ENCODE measurements around the gene OR9I1.

The OR9I1 gene, protein sequence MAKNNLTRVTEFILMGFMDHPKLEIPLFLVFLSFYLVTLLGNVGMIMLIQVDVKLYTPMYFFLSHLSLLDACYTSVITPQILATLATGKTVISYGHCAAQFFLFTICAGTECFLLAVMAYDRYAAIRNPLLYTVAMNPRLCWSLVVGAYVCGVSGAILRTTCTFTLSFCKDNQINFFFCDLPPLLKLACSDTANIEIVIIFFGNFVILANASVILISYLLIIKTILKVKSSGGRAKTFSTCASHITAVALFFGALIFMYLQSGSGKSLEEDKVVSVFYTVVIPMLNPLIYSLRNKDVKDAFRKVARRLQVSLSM

DNA sequence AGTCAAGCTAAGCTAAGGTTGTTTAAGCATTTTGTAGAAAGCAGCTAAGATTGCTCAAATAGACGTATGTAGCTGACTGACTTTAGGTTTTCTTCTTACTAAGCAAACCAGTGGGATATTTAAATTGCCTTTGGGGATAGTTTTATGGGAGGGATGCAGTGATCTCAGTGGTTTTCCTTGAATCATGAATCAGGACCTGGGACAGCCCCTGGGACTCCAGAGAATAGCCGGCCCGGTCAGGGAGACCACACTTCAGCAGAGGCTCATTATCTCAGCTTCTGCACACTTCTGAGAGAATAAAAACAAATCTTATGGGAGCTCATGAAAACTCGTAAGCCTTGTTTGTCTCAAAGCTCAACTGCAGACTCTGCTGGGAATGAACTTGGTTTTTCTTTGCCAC lies at the start of gene OR9I1:
TSS of gene OR9I1 (minus strand) at position 62 of the 400 bp plus-strand sequence. CDS start 6,086 bp downstream, outside the sequence.
- no peak for DNase-seq

DNA sequence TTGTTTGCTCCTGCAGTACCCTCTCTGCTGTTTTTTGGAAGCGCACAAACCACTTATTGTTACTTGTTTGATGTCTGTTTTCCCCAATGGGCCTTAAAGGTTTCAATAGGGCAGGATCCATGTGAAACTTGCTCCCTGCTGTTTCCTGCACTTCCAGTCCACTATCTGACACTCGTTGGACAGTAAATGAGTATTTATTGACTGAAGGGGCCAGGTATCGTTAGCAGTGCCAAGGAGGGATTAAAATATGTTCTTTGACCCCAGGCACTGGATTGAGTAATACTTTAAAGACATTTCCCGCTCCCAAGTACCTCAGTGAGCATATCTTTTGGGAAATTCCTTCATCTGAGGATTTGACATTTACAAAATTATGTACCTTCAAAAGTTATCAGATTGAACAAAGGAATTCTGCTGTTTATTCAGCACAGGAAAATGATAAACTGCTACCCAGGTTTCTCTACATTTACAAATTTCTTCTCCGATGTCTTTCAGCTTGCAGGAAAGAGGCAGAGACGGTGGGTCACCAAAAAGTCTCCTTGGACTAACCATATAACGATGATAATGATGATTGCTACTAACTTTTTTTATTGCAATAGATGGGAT lies 40.3 kb upstream of the OR9I1 start:
- no peak for DNase-seq

DNA sequence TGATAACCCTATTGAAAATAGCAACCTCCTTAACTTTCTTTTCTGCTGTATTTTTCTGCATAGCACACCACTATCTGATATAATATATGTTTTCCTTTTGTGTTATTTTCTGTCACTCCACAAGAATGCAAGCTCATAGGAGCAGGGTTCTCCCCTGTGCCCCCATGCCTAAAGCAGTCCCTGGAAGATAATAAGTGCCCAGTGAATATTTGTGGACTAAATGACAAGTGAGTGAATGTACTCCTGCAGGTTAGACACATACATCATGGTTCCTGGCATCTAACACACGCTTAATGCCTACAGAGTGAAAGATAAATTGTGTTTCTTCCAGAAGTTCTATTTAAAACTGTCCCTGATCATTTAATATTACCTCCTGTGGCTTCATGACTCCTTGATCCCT lies 39.7 kb upstream of the OR9I1 start:
- DNase-seq, result no peak

DNA sequence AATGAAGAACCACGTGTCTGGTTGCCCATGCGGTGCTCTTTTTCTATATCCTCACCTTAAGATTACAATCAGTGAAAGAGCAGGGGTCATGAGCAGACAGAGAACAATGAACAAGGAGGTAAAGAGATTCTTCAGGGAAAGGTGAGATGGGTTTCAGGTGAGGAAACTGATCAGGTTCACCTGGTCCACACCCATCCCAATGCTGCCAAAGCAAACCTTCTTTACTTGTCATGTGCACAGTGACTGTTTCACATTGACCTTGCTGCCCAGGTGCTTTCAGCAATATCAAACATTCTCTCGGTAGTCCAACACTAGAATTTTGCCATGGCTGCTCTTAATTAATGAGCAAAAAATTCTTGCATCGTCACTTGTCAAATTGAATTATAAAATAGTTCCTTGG lies 39.1 kb upstream of the OR9I1 start:
- no peak for DNase-seq

DNA sequence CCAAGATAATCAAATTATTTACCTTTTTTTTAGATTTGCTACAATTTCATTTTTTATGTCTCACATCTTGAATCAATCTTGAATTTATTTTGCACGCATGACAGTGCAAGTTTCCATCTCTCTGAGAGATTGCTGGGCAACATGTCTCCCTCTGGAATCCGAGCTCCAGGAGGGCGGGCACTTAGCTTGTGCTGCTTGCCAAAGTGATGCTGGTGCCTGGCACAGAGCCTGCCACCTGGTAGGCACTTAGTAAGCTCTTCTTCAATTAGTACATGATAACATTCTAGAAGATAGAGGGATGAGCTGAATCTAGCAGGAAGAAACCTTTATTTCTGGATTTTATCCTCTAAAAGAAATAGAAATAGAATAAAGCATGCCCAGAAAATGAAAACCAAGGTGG lies 27.5 kb upstream of the OR9I1 start:
- DNase-seq, result no peak

DNA sequence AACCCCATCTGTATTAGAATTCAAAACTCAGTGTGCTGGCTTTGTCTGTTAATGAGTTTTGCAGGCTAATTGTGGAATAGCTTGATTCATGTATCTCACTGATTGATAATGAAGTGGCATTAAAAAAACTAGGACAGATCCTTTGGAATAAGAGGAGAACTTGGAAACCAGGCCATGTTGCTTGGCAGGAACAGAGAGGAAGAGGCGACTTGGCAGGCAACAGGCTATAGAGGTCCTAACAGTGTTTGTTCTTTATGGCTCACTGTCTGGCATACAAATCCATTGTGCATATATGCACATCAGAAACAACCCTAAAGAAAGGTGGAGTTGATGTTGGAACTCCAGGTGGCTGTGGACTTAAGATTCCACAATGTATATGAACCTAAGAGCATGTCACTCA lies 17.4 kb upstream of the OR9I1 start:
- no peak for DNase-seq

DNA sequence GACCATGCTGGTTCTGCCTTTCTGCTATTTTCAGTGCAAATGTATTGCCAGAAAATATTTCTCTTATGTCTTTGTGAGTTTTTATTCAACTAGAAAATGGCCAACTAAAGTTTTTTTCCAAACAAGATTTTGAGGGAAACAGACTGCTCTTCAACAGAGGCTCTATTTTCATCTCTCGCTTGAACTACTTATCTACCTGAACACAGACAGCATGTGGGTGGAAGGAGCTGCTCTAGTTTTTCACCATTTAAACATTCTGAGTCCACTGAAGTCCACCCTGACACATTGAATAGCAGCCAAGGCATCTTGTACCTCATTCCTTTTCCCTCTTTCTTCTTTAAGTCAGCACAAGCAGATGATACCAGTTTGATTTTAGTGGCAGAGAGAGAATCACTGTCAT lies 9.8 kb upstream of the OR9I1 start:
- DNase-seq, result no peak

DNA sequence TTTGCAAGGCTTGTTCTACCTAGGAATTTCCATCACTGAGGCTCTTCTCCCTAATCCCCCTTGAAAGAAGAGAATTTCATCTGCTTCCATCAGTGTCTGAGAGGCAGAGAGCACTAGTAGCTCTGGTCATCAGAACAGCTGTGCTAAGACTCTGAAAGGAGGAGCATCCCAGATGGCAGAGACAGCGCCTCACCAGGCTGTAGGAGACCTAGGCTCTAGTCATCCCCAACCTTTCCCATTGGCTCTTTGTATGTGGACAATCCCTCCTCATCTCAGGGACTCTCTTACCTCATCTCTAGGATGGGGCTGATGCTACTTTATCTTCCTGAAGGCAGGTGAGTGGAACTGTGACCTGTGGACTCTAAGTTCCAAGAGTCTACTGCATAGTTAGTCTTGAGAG lies 8.8 kb upstream of the OR9I1 start:
- DNase-seq, result no peak

DNA sequence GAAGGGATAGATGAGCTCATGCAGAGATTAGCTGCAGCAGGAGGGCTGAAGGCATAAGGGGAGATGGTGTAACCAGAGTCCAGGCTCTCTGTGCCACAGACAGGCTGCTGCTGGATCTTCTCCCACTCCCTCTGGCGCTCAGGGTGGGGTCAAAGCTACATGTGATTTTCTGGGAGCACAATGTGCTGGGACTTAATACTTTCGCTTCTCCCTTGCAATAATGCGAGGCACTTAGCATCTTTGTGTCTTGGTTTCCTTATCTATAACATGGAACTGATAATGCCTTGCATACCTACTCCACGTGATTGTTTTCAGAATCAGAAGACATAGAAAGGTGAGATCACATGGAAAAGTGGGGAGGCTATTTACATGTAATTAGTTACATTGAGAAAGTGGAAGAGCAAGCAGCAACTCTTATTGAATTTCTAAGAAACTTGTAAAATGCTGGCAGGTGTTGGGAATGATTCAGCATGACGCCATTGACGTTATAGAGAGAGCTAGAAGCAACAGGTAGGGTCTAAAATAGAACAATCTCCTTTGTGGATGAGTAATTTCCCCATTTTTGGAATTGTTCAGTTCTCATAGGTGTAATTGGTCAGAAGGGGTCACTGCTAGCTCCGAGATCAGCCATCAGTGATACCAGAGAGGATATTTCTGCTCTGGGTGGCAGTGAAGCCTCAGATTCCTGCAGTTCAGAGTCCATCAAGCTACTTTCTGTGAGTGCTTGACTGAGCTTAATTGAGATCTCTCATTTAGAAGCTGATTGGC lies 8.2 kb upstream of the OR9I1 start:
- DNase-seq, result no peak

DNA sequence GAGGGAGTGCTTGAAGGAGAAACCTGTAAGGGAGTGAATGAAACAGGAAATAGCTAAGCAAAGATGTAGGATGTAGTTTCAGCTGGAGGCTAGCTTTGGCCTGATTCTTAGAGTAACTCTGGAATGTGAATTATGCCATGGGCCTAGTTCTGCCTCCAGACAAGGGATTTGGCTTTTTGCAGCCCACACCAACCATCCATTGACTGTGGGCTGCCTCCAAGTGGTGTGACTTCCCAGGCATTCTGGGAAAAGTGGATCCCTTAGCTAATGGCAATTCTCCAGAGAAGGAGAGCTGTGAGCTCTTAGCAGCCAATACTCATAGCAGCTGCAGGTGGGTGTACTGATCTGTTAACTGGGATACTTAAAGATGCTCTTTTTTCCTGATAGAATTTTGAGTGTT lies 2.0 kb upstream of the OR9I1 start:
- no peak for DNase-seq

DNA sequence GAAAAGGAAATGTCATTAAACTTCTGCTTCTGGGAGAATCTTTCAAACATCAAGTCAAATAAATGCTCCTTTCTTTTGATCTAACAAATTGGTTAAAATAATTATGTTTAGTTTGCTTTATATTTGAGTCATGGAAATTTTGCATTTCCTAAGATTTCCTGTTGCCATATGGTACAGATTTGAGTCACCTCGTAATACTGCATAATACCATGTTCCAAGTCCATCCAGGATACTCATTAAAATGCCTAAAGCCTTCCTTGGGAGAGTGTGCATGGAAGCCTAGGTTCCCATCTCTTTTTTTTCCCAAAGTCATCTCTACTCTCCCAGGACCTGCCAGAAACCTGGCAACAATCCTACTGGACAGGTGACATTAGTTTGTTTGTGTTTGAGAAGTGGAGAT lies 4.2 kb downstream of the OR9I1 start:
- DNase-seq, result no peak

DNA sequence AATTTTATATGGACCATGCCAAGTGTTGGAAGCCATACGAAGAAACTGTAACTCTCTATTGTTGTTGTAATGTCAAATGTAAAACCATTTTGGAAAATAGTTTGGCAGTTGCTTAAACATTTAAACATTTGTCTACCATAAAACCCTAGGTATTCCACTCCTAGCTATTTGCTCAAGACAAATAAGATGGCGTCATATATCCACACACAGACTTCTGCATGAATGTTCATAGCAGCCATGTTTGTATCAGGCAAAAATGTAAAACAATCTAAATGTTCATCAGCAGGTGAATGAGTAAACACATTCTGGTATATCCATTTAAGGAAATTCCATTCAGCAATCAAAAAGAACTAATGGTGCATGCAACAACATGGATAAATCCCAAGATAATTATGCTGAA lies 27.9 kb downstream of the OR9I1 start:
- no peak for DNase-seq

DNA sequence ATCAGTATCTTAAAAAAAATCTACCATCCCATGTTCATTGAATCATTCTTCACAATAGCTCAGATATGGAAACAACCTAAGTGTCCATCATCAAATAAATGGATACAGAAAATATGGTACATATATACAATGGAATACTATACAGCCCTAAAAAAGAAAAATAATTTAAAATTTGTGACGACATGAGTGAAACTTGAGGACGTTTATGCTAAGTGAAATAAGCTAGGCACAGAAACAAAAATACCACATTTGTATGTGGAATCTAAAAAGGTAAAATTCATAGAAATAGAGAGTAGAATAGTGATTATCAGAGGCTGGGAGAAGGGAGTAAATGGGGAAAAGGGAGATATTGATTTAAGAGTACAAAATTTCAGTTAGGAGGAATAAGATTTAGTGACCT lies 38.8 kb downstream of the OR9I1 start:
- DNase-seq, result no peak

DNA sequence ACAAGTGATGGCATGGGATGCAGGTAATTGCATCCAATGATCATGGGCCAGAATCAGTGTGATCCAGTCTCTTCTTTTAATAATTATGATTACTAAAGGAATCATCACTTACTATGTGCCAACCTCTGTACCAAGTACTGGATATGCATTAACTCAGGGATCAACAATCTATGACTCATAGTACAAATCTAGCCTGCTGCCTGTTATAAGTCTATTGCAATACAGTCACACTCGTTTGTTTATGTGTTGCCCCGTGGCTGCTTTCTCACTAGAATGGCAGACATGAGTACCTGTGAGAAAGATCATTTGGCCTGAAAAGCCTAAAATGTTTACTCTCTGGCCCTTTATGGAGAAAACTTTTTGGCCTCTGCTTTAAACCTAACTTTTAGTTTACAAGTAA lies 49.5 kb downstream of the OR9I1 start:
- DNase-seq, result no peak

DNA sequence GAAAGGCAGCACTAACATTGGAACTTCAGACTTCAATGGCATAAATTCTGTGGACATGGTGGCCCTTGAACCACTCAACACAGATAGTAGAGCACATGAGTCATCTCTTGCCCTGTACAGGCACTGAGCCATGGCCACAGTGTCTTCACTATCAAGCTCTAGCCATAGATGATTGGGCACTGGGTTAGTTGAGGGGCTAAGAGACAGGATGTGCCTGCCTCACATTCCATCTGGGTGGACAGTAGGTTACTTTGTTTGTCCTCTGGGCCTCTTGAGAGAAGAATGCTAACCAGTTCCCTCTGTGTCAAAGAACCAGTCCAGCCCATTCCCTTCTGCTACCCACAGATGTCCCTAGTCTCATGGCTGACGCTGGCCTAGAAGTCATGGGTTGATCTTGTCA lies 54.7 kb downstream of the OR9I1 start:
- DNase-seq, result no peak

DNA sequence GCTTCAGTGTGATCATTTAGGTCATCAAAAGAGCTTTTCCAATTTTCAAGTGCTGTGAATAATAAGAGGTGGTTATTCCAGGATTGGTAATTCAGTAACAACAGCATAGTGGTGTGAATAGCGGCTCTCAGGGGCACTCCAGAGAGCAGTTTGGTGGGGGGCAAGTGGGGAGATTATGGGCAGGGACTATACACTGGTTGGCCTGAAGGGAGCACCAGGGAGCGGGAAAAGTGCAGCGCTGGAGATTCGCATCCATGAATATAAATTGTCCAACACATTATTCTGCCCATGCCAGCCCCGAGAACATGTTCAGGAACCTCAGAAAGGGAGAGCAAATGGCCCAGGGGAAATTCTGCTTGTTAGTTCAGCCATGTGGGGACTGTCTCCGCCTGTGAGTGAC lies 56.7 kb downstream of the OR9I1 start:
- no peak for DNase-seq

DNA sequence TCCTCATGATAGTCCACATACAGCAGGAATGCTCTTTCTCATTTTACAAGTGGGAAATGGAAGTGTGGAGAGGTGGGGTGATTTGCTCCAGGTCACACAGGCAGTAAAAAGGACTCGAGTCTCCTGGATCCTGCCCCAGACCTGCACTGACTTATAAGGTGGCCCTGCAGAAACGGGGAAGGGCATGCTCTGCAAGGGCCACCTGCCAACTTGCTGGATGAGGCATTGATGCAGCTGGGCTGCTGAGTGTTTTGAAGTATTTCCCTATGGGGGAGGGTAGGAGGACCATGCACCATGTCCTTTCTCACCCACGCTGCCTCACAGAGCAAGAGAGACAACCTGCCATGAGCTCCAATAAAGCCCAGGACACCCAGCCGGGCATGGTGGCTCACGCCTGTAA lies 57.6 kb downstream of the OR9I1 start:
- DNase-seq, result no peak
